Glutamatergic neuron (in vitro differentiated cells): ENCODE measurements around the gene KIF1A. TPM values are rescaled to one million over a fixed set of nuclear protein-coding genes. Genes with fewer than 3 reads are reported as not detected.

Source experiments
- DNase-seq: peaks from one replicate; pipeline ENCODE4 v3.0.0; 2022
- H3K27ac Mint-ChIP-seq: one replicate; pipeline ENCODE4 v1.8.0; 2020; ENCODE audit warnings: mild to moderate bottlenecking, mixed read lengths, inconsistent platforms; ENCODE audit not compliant: unreplicated experiment
- H3K27me3 Mint-ChIP-seq: one replicate; pipeline ENCODE4 v1.8.0; 2020; ENCODE audit warnings: mild to moderate bottlenecking, moderate library complexity, mixed read lengths, inconsistent platforms; ENCODE audit not compliant: unreplicated experiment
- H3K36me3 Mint-ChIP-seq: one replicate; pipeline ENCODE4 v1.8.0; 2020; ENCODE audit warnings: mild to moderate bottlenecking, mixed read lengths, inconsistent platforms; ENCODE audit not compliant: unreplicated experiment
- H3K4me1 Mint-ChIP-seq: one replicate; pipeline ENCODE4 v1.8.0; 2020; ENCODE audit warnings: mild to moderate bottlenecking, low read depth, mixed read lengths, inconsistent platforms; ENCODE audit not compliant: unreplicated experiment
- H3K4me3 Mint-ChIP-seq: one replicate; pipeline ENCODE4 v1.8.0; 2020; ENCODE audit warnings: mild to moderate bottlenecking, mixed read lengths, inconsistent platforms; ENCODE audit not compliant: unreplicated experiment
- H3K9me3 Mint-ChIP-seq: one replicate; pipeline ENCODE4 v1.8.0; 2020; ENCODE audit warnings: mild to moderate bottlenecking, moderate library complexity, mixed read lengths, inconsistent platforms; ENCODE audit not compliant: unreplicated experiment
- total RNA-seq: library from RNA; stranded (reverse); fragmentation: NEBNext Ultra II Directional; extraction: Animal tissue kit (Norgen Biotek cat#: 25700); gene quantifications from one replicate; pipeline ENCODE4 v1.2.1, GENCODE V29; 2021; ENCODE audit not compliant: unreplicated experiment
- TF ChIP-seq, protein P1 (sequence below): fragments of 200-600 bp; sonication (generic); IDR thresholded peaks from one replicate; pipeline ENCODE4 v1.5.0; 2021; ENCODE audit not compliant: partially characterized antibody, unreplicated experiment

Gene KIF1A
- total RNA-seq, 1 donor from 2014 or later: 439 TPM

- TF ChIP-seq, protein P1, sequence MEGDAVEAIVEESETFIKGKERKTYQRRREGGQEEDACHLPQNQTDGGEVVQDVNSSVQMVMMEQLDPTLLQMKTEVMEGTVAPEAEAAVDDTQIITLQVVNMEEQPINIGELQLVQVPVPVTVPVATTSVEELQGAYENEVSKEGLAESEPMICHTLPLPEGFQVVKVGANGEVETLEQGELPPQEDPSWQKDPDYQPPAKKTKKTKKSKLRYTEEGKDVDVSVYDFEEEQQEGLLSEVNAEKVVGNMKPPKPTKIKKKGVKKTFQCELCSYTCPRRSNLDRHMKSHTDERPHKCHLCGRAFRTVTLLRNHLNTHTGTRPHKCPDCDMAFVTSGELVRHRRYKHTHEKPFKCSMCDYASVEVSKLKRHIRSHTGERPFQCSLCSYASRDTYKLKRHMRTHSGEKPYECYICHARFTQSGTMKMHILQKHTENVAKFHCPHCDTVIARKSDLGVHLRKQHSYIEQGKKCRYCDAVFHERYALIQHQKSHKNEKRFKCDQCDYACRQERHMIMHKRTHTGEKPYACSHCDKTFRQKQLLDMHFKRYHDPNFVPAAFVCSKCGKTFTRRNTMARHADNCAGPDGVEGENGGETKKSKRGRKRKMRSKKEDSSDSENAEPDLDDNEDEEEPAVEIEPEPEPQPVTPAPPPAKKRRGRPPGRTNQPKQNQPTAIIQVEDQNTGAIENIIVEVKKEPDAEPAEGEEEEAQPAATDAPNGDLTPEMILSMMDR: peak; percentile 98
- peaks cover 17% of the 10 kb centered on the region for H3K36me3 Mint-ChIP-seq
- H3K4me1 Mint-ChIP-seq: no peaks in the 10 kb centered on the region
- peaks cover 10% of the 10 kb centered on the region for H3K27me3 Mint-ChIP-seq
- no peak overlapping the region for H3K27ac Mint-ChIP-seq
- no peak overlapping the region for H3K4me3 Mint-ChIP-seq
- DNase-seq: peak; percentile 94
- peaks cover 13% of the 10 kb centered on the region for H3K9me3 Mint-ChIP-seq
These were observed 31.3 kb upstream of the KIF1A start for GRCh38 chr2:240851078-240851991.

GRCh38 chr2:240850756-240851077 lies 30.7 kb upstream of the KIF1A start:
- peaks cover 10% of the 10 kb centered on the region for H3K27me3 Mint-ChIP-seq
- TF ChIP-seq, protein P1: no peak
- DNase-seq: no peak
- no peak overlapping the region for H3K4me3 Mint-ChIP-seq
- H3K36me3 Mint-ChIP-seq: peaks cover 17% of the 10 kb centered on the region
- no peaks in the 10 kb centered on the region for H3K4me1 Mint-ChIP-seq
- no peak overlapping the region for H3K27ac Mint-ChIP-seq
- H3K9me3 Mint-ChIP-seq: peaks cover 14% of the 10 kb centered on the region

DNA sequence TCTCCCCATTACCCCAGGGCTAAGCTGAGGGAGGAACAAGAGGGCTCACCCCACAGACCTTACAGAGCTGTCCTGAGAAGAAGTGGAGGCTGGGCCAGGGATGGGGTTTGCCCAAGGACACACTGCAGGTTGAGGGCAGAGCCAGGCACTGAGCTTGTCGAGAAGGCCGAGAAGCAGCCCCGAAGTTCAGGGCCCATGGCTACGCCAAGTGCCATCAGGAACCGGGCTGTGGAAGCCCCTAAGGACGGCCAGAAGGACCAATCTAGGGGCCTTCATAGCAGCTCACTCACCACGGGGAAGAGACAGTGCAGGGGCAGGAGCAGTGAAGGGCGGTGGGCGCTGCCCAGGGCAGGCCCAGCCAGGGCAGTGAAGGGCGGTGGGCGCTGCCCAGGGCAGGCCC lies 30.0 kb upstream of the KIF1A start:
- H3K4me3 Mint-ChIP-seq: no peak overlapping the region
- peaks cover 10% of the 10 kb centered on the region for H3K27me3 Mint-ChIP-seq
- no peak overlapping the region for H3K27ac Mint-ChIP-seq
- DNase-seq: no peak
- peaks cover 14% of the 10 kb centered on the region for H3K9me3 Mint-ChIP-seq
- no peaks in the 10 kb centered on the region for H3K4me1 Mint-ChIP-seq
- TF ChIP-seq, protein P1: no peak
- peaks cover 19% of the 10 kb centered on the region for H3K36me3 Mint-ChIP-seq

- peak overlapping the region; percentile 3 for H3K27ac Mint-ChIP-seq
- H3K4me1 Mint-ChIP-seq: no peaks in the 10 kb centered on the region
- H3K36me3 Mint-ChIP-seq: peaks cover 13% of the 10 kb centered on the region
- H3K27me3 Mint-ChIP-seq: peaks cover 10% of the 10 kb centered on the region
- H3K9me3 Mint-ChIP-seq: peaks cover 14% of the 10 kb centered on the region
- H3K4me3 Mint-ChIP-seq: no peak overlapping the region
- TF ChIP-seq, protein P1: no peak
- DNase-seq: no peak
These were observed 29.1 kb upstream of the KIF1A start for GRCh38 chr2:240848900-240849680.
